ENCODE data around the gene CNTN2. TPM values are rescaled to one million over a fixed set of nuclear protein-coding genes. Genes with fewer than 3 reads are reported as not detected.

Gene CNTN2
- total RNA-seq, 1 experiment from 2014 or later, result 1.2 TPM

DNA sequence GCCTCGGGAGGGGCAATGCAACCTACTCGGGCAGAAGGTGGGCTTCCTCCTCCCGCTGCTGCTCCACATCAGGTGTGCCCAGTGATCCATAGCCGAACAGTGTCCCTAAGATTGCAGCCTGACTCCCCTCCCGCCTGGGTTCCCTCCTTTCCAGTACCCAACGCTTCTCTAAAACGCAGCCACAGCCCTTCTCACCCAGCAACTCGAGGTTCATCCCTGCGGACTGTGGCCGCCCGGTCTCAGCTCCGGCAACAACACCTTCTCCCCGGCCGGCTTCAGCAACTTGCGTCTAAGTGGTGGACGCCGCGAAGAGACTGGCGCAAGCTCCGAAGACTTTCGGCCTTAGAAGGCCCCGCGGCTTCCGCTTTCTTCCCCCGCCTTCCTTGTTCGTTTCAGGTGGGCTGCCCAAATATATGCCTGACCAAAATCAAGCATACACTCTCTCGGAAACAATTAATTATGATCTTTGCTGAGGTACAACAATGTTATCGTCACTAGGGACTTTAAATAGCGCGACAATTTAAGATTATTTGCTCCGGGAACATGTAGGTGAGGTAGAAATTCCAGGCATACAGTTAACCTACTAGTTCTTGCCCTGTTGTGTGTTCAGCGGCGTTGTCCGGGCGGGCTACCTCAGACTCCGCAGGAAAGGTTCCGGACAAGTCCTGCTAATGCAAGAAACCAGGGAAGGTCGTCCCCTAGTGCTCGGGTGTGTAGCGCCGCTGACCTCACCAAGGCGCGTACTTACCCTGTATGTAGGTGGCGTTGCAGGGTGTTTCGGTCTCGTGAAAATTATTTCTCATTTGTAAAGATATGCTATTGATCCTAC lies 78.9 kb downstream of the CNTN2 start, which contains the start of gene RBBP5 (continued):
- TF ChIP-seq, protein P1, sequence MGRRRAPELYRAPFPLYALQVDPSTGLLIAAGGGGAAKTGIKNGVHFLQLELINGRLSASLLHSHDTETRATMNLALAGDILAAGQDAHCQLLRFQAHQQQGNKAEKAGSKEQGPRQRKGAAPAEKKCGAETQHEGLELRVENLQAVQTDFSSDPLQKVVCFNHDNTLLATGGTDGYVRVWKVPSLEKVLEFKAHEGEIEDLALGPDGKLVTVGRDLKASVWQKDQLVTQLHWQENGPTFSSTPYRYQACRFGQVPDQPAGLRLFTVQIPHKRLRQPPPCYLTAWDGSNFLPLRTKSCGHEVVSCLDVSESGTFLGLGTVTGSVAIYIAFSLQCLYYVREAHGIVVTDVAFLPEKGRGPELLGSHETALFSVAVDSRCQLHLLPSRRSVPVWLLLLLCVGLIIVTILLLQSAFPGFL (CRISPR knock-in tag; IDR thresholded peaks at IDR 0.05; ENCODE audit: borderline replicate concordance), result no peak
- TF ChIP-seq NR2C2 (CRISPR knock-in tag; IDR thresholded peaks at IDR 0.05) (no peak), ZNF121 (CRISPR knock-in tag; IDR thresholded peaks at IDR 0.05) (no peak), ETV6 (CRISPR knock-in tag; IDR thresholded peaks at IDR 0.05) (peak; percentile 87), NFYB (CRISPR knock-in tag; conservative IDR thresholded peaks at IDR 0.05; ENCODE audit: low read depth) (0 out of 2 replicates have a peak, but pooled peaks have one; percentile 19), GABPB1 (CRISPR knock-in tag; IDR thresholded peaks at IDR 0.05) (peak; percentile 82)
- TF ChIP-seq, protein P2, sequence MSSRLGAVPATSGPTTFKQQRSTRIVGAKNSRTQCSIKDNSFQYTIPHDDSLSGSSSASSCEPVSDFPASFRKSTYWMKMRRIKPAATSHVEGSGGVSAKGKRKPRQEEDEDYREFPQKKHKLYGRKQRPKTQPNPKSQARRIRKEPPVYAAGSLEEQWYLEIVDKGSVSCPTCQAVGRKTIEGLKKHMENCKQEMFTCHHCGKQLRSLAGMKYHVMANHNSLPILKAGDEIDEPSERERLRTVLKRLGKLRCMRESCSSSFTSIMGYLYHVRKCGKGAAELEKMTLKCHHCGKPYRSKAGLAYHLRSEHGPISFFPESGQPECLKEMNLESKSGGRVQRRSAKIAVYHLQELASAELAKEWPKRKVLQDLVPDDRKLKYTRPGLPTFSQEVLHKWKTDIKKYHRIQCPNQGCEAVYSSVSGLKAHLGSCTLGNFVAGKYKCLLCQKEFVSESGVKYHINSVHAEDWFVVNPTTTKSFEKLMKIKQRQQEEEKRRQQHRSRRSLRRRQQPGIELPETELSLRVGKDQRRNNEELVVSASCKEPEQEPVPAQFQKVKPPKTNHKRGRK (CRISPR knock-in tag; IDR thresholded peaks at IDR 0.05; ENCODE audit: borderline replicate concordance), result no peak
- TF ChIP-seq, protein P3, sequence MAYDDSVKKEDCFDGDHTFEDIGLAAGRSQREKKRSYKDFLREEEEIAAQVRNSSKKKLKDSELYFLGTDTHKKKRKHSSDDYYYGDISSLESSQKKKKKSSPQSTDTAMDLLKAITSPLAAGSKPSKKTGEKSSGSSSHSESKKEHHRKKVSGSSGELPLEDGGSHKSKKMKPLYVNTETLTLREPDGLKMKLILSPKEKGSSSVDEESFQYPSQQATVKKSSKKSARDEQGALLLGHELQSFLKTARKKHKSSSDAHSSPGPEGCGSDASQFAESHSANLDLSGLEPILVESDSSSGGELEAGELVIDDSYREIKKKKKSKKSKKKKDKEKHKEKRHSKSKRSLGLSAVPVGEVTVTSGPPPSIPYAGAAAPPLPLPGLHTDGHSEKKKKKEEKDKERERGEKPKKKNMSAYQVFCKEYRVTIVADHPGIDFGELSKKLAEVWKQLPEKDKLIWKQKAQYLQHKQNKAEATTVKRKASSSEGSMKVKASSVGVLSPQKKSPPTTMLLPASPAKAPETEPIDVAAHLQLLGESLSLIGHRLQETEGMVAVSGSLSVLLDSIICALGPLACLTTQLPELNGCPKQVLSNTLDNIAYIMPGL (CRISPR knock-in tag; IDR thresholded peaks at IDR 0.05), result peak; percentile 88
- TF ChIP-seq, protein P4, sequence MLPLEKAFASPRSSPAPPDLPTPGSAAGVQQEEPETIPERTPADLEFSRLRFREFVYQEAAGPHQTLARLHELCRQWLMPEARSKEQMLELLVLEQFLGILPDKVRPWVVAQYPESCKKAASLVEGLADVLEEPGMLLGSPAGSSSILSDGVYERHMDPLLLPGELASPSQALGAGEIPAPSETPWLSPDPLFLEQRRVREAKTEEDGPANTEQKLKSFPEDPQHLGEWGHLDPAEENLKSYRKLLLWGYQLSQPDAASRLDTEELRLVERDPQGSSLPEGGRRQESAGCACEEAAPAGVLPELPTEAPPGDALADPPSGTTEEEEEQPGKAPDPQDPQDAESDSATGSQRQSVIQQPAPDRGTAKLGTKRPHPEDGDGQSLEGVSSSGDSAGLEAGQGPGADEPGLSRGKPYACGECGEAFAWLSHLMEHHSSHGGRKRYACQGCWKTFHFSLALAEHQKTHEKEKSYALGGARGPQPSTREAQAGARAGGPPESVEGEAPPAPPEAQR (CRISPR knock-in tag; IDR thresholded peaks at IDR 0.05), result 0 out of 2 replicates have a peak, but pooled peaks have one; percentile 26
- TF ChIP-seq, protein P5, sequence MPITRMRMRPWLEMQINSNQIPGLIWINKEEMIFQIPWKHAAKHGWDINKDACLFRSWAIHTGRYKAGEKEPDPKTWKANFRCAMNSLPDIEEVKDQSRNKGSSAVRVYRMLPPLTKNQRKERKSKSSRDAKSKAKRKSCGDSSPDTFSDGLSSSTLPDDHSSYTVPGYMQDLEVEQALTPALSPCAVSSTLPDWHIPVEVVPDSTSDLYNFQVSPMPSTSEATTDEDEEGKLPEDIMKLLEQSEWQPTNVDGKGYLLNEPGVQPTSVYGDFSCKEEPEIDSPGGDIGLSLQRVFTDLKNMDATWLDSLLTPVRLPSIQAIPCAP (CRISPR knock-in tag; IDR thresholded peaks at IDR 0.05), result peak; percentile 27; the same call in 1 of the 2 replicates
- TF ChIP-seq, protein P6, sequence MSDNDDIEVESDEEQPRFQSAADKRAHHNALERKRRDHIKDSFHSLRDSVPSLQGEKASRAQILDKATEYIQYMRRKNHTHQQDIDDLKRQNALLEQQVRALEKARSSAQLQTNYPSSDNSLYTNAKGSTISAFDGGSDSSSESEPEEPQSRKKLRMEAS (CRISPR knock-in tag; IDR thresholded peaks at IDR 0.05), result peak; percentile 63; the same call in 1 of the 2 replicates
- TF ChIP-seq, protein P7, sequence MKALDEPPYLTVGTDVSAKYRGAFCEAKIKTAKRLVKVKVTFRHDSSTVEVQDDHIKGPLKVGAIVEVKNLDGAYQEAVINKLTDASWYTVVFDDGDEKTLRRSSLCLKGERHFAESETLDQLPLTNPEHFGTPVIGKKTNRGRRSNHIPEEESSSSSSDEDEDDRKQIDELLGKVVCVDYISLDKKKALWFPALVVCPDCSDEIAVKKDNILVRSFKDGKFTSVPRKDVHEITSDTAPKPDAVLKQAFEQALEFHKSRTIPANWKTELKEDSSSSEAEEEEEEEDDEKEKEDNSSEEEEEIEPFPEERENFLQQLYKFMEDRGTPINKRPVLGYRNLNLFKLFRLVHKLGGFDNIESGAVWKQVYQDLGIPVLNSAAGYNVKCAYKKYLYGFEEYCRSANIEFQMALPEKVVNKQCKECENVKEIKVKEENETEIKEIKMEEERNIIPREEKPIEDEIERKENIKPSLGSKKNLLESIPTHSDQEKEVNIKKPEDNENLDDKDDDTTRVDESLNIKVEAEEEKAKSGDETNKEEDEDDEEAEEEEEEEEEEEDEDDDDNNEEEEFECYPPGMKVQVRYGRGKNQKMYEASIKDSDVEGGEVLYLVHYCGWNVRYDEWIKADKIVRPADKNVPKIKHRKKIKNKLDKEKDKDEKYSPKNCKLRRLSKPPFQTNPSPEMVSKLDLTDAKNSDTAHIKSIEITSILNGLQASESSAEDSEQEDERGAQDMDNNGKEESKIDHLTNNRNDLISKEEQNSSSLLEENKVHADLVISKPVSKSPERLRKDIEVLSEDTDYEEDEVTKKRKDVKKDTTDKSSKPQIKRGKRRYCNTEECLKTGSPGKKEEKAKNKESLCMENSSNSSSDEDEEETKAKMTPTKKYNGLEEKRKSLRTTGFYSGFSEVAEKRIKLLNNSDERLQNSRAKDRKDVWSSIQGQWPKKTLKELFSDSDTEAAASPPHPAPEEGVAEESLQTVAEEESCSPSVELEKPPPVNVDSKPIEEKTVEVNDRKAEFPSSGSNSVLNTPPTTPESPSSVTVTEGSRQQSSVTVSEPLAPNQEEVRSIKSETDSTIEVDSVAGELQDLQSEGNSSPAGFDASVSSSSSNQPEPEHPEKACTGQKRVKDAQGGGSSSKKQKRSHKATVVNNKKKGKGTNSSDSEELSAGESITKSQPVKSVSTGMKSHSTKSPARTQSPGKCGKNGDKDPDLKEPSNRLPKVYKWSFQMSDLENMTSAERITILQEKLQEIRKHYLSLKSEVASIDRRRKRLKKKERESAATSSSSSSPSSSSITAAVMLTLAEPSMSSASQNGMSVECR (CRISPR knock-in tag; IDR thresholded peaks at IDR 0.05; ENCODE audit: borderline replicate concordance), result peak; percentile 74; the same call in 1 of the 2 replicates
